ENCODE results near the gene DAAM2. TPM values are rescaled to one million over a fixed set of nuclear protein-coding genes. Genes with fewer than 3 reads are reported as not detected.

Gene DAAM2
- total RNA-seq, 1 donor from 2014 or later = 14.7 TPM

- intact Hi-C loops (cut with DNase I) = loop anchor here (5.0 kb wide), 1 partner anchor 39 kb away; no protein-coding TSS in a partner anchor
- ATAC-seq (no peak), DNase-seq (ENCODE audit: missing footprints) (no peak)
These were observed 69.5 kb downstream of the DAAM2 start for GRCh38 chr6:39861663-39862062.

DNA sequence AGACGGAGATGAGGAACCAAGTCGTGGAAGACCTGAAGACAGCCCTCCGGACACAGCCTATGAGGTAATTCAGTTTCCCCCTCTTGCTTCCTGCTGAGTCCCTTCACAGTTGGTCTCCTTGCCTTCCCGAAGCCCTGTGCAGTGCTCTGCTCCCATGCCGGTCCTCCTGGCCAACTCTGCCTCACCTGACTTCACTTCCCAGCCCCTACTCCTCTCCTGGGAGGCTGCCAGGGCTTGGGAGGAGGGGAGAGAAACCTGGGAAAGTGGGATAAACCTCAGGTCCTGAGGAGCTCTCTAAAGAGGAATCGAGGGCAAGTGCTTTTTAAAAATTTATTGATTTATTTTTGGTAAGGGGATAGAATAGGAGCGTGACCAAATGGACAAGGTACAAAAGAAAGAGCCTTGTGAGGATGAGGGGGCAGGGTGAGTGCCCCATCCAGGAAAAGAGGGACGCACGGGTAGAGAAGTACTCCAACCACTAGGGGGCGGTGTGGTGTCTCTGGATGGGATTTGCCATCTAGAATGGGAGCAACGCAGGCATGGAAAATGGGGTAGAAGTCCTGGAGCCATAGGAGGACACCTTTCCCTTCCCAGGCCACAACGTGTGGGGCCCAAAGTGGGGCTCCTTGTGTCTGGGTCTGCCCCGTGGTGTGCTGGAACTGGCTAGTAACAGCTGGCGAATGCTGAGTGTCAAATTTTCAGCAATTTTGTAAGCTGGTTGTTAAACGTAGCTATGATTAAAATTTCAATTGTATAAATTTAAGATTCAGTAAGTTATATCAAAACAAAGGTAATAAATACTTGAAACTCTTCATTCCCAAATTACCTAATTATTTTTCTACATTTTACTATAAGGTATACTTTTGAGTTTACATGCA, 73.1 kb downstream of the DAAM2 start:
- intact Hi-C loops (cut with DNase I) = loop anchor here (5.0 kb wide), 1 partner anchor 73 kb away; the partner anchor contains the start of gene DAAM2
- ATAC-seq = peak; percentile 59
- DNase-seq (ENCODE audit: missing footprints) = no peak

- no peak for ATAC-seq
- intact Hi-C loops (cut with DNase I) = loop anchor here (5.0 kb wide), 1 partner anchor 75 kb away; the partner anchor contains the start of gene DAAM2
- no peak for DNase-seq (ENCODE audit: missing footprints)
These were observed 75.4 kb downstream of the DAAM2 start for GRCh38 chr6:39867592-39867991.

DNA sequence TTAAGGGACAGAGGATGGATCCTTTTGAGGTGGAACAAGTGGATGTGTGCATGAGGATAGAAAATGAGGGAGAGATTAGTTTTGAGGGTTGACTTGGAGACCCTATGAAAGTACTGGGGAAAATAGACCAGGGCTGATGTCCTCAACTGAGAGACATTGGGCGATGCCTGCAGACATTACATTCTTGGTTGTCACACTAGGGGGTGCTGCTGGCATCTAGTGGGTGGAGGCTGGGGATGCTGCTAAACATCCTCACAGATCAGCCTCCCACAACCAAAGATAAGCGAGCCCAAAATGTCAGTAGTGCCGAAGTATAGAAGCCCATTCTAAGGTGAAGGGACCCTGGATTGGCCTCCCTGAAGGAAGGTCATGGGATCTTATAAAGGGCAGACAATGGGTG, 78.8 kb downstream of the DAAM2 start:
- intact Hi-C loops (cut with DNase I) = no loop called here
- ATAC-seq = no peak
- no peak for DNase-seq (ENCODE audit: missing footprints)

DNA sequence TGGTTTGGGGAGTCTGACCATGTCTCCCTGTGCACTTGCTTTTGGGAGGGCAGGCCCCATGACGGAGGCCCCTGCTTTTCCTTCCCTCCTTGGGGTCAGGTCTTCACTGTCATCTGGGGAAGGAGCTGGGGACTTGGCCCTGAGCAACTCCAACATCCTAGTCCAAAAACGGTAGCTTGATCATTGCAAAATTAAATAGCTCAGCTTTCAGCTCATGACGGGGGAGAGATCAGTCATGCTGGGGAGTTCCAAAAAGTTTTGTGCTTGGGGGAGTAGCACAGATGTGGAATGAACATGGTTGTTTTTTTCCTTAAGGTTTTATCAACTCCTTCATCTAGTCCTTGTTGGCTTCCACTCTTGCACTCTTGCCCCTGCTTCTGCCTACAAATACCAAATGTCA, 81.3 kb downstream of the DAAM2 start:
- intact Hi-C loops (cut with DNase I) = no loop called here
- ATAC-seq (no peak), DNase-seq (ENCODE audit: missing footprints) (no peak)

DNA sequence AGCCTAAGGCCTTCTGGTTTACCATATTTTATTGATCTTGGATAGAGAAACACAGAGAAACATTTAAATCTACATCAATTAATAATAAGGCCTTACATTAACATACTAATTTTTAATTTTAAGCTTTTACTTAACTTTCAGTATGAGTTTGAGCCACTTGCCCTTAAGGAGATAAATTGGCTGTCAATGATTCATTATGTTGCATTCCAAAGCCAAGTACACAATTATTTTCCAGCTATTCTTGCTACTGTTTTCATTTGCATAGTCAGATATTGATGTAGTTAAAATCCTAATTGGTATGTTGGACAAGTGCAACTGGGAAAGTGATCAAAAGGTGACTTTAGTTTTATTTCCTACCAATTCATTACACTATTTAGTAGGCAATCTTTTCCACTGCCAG, 83.9 kb downstream of the DAAM2 start:
- no peak for DNase-seq (ENCODE audit: missing footprints)
- intact Hi-C loops (cut with DNase I) = no loop called here

DNA sequence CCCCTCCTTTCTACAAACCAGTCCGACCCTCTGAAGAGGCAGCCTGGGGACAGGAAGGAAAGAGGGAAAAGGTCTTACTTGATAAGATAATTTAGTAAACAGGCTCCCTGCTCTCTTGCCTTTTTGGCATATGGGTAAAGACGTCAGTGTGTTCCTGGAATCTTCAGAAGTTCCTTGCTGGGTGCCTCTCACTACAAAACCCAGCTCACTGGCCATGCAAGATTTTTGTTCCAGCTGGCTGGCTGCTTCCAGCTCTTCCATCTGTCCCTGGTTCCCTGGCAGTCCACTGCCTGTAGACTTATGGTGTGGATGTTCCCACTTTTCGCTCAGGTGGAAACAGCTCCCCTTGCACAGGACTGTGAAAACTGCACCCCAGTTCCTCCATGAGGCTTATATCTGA, 84.7 kb downstream of the DAAM2 start:
- ATAC-seq = no peak
- intact Hi-C loops (cut with DNase I) = no loop called here

More for the DNA sequence above, 83.9 kb downstream of the DAAM2 start:
- ATAC-seq = no peak

DNA sequence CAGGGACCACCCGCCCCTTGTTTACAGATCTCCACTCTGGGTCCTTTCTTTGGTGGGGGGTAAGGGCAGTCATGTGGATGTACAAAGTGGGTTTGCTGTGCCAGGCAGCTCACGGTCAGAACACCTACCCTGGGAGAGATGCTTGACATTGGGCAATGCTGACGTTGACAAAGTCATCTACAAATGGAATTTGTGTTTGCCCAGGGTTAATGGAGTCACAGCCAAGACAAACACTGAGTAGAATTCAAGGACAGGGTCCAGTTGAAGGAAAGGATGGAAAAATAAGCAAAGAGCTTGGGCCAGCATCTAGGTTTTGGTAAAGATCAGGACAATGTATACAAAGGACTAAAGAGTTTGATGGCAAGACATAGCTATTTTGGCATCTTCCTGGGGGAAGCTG, 87.4 kb downstream of the DAAM2 start:
- ATAC-seq = no peak
- no peak for DNase-seq (ENCODE audit: missing footprints)
- intact Hi-C loops (cut with DNase I) = no loop called here

More for the DNA sequence above, 84.7 kb downstream of the DAAM2 start:
- no peak for DNase-seq (ENCODE audit: missing footprints)

- DNase-seq (ENCODE audit: missing footprints) = no peak
- intact Hi-C loops (cut with DNase I) = loop anchor here (10.0 kb wide), 1 partner anchor 156 kb away; the partner anchor contains the start of gene KIF6
- ATAC-seq = no peak
These were observed 88.4 kb downstream of the DAAM2 start for GRCh38 chr6:39880594-39880993.

GRCh38 chr6:39881851-39882530, 89.8 kb downstream of the DAAM2 start:
- DNase-seq (ENCODE audit: missing footprints) = no peak
- peak; percentile 37 for ATAC-seq
- intact Hi-C loops (cut with DNase I) = loop anchor here (10.0 kb wide), 1 partner anchor 157 kb away; the partner anchor contains the start of gene KIF6

GRCh38 chr6:39882531-39882899, 90.3 kb downstream of the DAAM2 start:
- ATAC-seq (peak; percentile 62), DNase-seq (ENCODE audit: missing footprints) (no peak)
- intact Hi-C loops (cut with DNase I) = loop anchor here (10.0 kb wide), 1 partner anchor 158 kb away; the partner anchor contains the start of gene KIF6

- intact Hi-C loops (cut with DNase I) = loop anchor here (10.0 kb wide), 1 partner anchor 160 kb away; the partner anchor contains the start of gene KIF6
- DNase-seq (ENCODE audit: missing footprints) (no peak), ATAC-seq (no peak)
These were observed 92.5 kb downstream of the DAAM2 start for GRCh38 chr6:39884696-39885095.

GRCh38 chr6:39885691-39886090, 93.5 kb downstream of the DAAM2 start:
- intact Hi-C loops (cut with DNase I) = loop anchor here (10.0 kb wide), 1 partner anchor 161 kb away; the partner anchor contains the start of gene KIF6
- ATAC-seq (no peak), DNase-seq (ENCODE audit: missing footprints) (no peak)

- ATAC-seq (no peak), DNase-seq (ENCODE audit: missing footprints) (no peak)
- intact Hi-C loops (cut with DNase I) = loop anchor here (10.0 kb wide), 1 partner anchor 162 kb away; the partner anchor contains the start of gene KIF6
These were observed 94.7 kb downstream of the DAAM2 start for GRCh38 chr6:39886871-39887270.

- DNase-seq (ENCODE audit: missing footprints) = peak; percentile 88
- intact Hi-C loops (cut with DNase I) = loop anchor here (10.0 kb wide), 1 partner anchor 163 kb away; the partner anchor contains the start of gene KIF6
- peak; percentile 91 for ATAC-seq
These were observed 95.7 kb downstream of the DAAM2 start for GRCh38 chr6:39887692-39888450.

GRCh38 chr6:39889229-39889628, 97.1 kb downstream of the DAAM2 start:
- ATAC-seq (no peak), DNase-seq (ENCODE audit: missing footprints) (no peak)
- intact Hi-C loops (cut with DNase I) = loop anchor here (10.0 kb wide), 1 partner anchor 164 kb away; the partner anchor contains the start of gene KIF6

- intact Hi-C loops (cut with DNase I) = loop anchor here (5.0 kb wide), 1 partner anchor 529 kb away; no protein-coding TSS in a partner anchor
- ATAC-seq (no peak), DNase-seq (ENCODE audit: missing footprints) (no peak)
These were observed 99.2 kb downstream of the DAAM2 start for GRCh38 chr6:39891353-39891752.

DNA sequence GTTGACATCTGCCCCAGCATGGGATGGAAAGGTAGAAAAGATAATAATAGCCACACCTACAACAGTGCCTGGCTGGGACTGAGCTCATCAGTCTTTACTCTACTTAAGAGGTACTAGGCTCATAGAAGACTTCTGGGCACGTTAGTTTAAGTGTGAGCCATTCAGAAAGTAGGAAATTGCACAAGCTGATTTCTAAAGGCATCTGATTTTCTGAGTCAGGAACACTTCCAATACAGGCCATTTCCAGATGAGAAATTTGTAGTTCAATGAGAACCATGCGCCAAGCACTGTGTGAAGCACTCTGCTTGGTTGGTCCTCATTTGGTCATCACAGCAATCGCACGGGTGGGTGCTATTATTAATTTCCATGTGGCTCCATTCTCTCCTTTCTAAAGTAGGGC, 99.8 kb downstream of the DAAM2 start:
- ATAC-seq (no peak), DNase-seq (ENCODE audit: missing footprints) (no peak)
- intact Hi-C loops (cut with DNase I) = loop anchor here (1.0 to 5.0 kb wide), 2 partner anchors 515 to 530 kb away; no protein-coding TSS in a partner anchor
